Measurements from ENCODE around the gene FAM43A. TPM values are rescaled to one million over a fixed set of nuclear protein-coding genes. Genes with fewer than 3 reads are reported as not detected.

FAM43A gene
- total and polyA plus RNA-seq, 2 of the 8 experiments (the other 6 are each of a cell fraction or from before 2014, with no cell fraction given): 2.3 to 2.6 TPM

DNA sequence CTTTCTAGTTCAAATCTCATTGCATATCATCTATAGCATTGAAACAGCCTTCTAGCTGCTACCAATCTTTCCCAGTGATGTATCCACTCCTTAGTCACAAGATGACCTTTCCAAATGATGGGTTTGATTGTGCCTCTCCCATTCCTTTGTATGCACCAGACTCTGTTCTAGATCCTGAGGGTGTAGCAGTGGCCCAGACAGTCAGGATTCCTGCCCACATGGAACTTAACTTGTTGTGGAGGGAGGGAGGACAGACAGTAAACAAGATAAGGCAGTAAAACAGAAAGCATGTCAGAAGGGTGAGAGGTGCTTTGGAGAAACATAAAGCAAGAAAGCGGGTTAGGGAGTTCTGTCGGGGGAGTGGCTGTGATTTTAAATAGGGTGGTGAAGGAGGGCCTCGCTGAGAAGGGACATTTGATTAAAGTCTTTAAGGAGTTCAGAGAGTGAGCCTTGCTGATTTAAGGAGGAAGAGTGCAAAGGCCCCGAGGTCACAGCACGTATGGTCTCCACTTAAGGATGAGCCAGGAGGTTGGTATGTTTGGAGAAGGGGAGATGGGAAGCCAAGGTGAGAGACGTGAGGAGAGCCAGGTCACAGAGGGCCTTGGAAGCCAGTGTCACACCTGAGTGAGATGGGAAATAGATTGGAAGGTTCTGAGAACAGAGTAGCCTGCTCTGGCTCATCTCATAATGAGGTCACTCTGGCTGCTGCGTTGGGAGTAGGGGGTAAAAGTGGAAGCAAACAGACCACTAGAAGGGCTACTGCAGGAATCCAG, 38.3 kb downstream of the FAM43A start:
- Histone ChIP-seq H3K56ac (replicated peaks; ENCODE audit: insufficient read length, low read depth, low read length) (no peak overlapping the region), H3K23ac (ENCODE audit: insufficient read length) (no peak overlapping the region), H3K79me1 (ENCODE audit: low read depth, low read length) (no peaks in the 10 kb centered on the region), H4K91ac (replicated peaks; ENCODE audit: insufficient read length, low read length) (no peak overlapping the region), H3K4me2 (ENCODE audit: insufficient read depth in 1 of 2, low read depth in 2 of 2, low read length in 2 of 2) (no peak overlapping the region), H2AFZ (ENCODE audit: low read length) (no peak overlapping the region), H4K5ac (ENCODE audit: insufficient read length, low read depth, low read length) (no peak overlapping the region), H3K27me3 (replicated peaks in 1 of 4; ENCODE audit: control insufficient read depth in 3 of 4, extremely low read depth in 1 of 4, insufficient read depth in 3 of 4, low read length in 3 of 4) (no peaks in the 10 kb centered on the region), H3K14ac (ENCODE audit: insufficient read length) (no peak overlapping the region), H2BK120ac (replicated peaks; ENCODE audit: low read depth, low read length) (no peak overlapping the region), H3K9me3 (ENCODE audit: insufficient read depth in 2 of 2, low read depth in 1 of 2, low read length in 1 of 2) (no peaks in the 10 kb centered on the region), H2BK5ac (ENCODE audit: low read depth, low read length) (no peak overlapping the region), H3K4me3 (ENCODE audit: extremely low read depth in 1 of 4, insufficient read depth in 2 of 4, low read depth in 3 of 4, low read length in 4 of 4) (no peak overlapping the region), H2BK20ac (ENCODE audit: low read length) (no peak overlapping the region), H3K18ac (ENCODE audit: extremely low read depth, low read length) (no peak overlapping the region), H2BK12ac (ENCODE audit: low read depth, low read length) (no peak overlapping the region), H3K79me2 (ENCODE audit: control insufficient read depth in 1 of 2, insufficient read depth in 2 of 2, low read length in 2 of 2) (no peaks in the 10 kb centered on the region), H2AK5ac (ENCODE audit: low read depth, low read length) (no peak overlapping the region), H3K27ac (ENCODE audit: low read depth, low read length) (no peak overlapping the region), H4K20me1 (replicated peaks in 1 of 2; ENCODE audit: control insufficient read depth in 1 of 2, insufficient read depth in 2 of 2, low read length in 2 of 2) (no peaks in the 10 kb centered on the region), H3K36me3 (ENCODE audit: control insufficient read depth in 2 of 4, insufficient read depth in 4 of 4, low read length in 3 of 4) (no peaks in the 10 kb centered on the region), H3K4ac (replicated peaks; ENCODE audit: insufficient read length, low read depth, low read length) (no peak overlapping the region), H2BK15ac (ENCODE audit: low read length) (no peak overlapping the region), H3K9ac (replicated peaks in 1 of 4; ENCODE audit: extremely low read depth in 1 of 4, low read depth in 3 of 4, low read length in 3 of 4) (no peak overlapping the region), H3K23me2 (ENCODE audit: low read depth, low read length) (peaks cover 1% of the 10 kb centered on the region; the same call in 1 of the 2 replicates), H3K4me1 (replicated peaks in 1 of 4; ENCODE audit: control insufficient read depth in 3 of 4, insufficient read depth in 4 of 4, low read length in 3 of 4) (no peaks in the 10 kb centered on the region), H4K8ac (ENCODE audit: extremely low read depth, insufficient read depth, low read length) (no peak overlapping the region)
- ChIA-PET POLR2A (ENCODE audit: partially characterized antibody) (no interaction called here), CTCF (ENCODE audit: partially characterized antibody) (no interaction called here)
- DNase-seq (ENCODE audit: low read depth in 1 of 2, low spot score in 2 of 2): no peak
- no peak for FAIRE-seq
- 75% methylated on average over 7 of the region's 7 CpGs; no CpG with 5 or more reads in 1 of the 2 experiments for WGBS, 2 experiments (ENCODE audit: extremely low coverage in 1 of 2, insufficient coverage in 1 of 2, insufficient read length in 1 of 2, insufficient replicate concordance in 2 of 2, low coverage in 1 of 2, low lambda C conversion rate in 2 of 2, missing lambda C conversion rate in 1 of 2)
- no peak for TF ChIP-seq RFX5 (IDR thresholded peaks at IDR 0.05; ENCODE audit: borderline replicate concordance, low read depth, low read length)
- no peak for TF ChIP-seq CTBP2 (IDR thresholded peaks at IDR 0.05; ENCODE audit: borderline replicate concordance, insufficient read depth, insufficient read length, low read length)
- TF ChIP-seq PHF8 (conservative IDR thresholded peaks at IDR 0.05; ENCODE audit: low read depth, low read length): no peak
- no peak for TF ChIP-seq BACH1 (IDR thresholded peaks at IDR 0.05; ENCODE audit: low read length)
- TF ChIP-seq, protein P1, sequence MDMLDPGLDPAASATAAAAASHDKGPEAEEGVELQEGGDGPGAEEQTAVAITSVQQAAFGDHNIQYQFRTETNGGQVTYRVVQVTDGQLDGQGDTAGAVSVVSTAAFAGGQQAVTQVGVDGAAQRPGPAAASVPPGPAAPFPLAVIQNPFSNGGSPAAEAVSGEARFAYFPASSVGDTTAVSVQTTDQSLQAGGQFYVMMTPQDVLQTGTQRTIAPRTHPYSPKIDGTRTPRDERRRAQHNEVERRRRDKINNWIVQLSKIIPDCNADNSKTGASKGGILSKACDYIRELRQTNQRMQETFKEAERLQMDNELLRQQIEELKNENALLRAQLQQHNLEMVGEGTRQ (IDR thresholded peaks at IDR 0.05; ENCODE audit: low read length): no peak
- no peak for TF ChIP-seq POU5F1 (IDR thresholded peaks at IDR 0.05; ENCODE audit: low read depth, low read length)
- TF ChIP-seq SIN3A (conservative IDR thresholded peaks at IDR 0.05 in 1 of 2, IDR thresholded peaks at IDR 0.05 in 1 of 2; ENCODE audit: low read depth in 1 of 2, low read length in 2 of 2): no peak
